Gastrocnemius medialis (tissue), 4 donors: ENCODE results near the gene CBX6.

ENCODE experiments used
- CTCF ChIP-seq, 5 experiments: fragments of 450-650 bp in 3 of 5; fragments of 200-600 bp in 2 of 5; sonication (generic) in 2 of 5; IDR thresholded peaks in 4 of 5; conservative IDR thresholded peaks in 1 of 5; 1 replicate in 4 of 5; 2 replicates in 1 of 5; pipeline ENCODE4 v1.5.1; 2016 to 2019; ENCODE audit warnings: antibody characterized with exemption in 5 of 5, mild to moderate bottlenecking in 3 of 5, moderate library complexity in 3 of 5
- POLR2A ChIP-seq, 2 donors: fragments of 450-650 bp; IDR thresholded peaks; one replicate each; pipeline ENCODE4 v1.6.1; 2017; ENCODE audit warnings: antibody characterized with exemption in 2 of 2, mild to moderate bottlenecking in 2 of 2, moderate library complexity in 2 of 2

GRCh38 chr22:38824585-38824984, 47.4 kb downstream of the CBX6 start:
- no peak for TF ChIP-seq CTCF (IDR thresholded peaks at IDR 0.05 in 4 of 5, conservative IDR thresholded peaks at IDR 0.05 in 1 of 5)
- TF ChIP-seq POLR2A (IDR thresholded peaks at IDR 0.05), result no peak
